HepG2 (cell line): ENCODE results near the gene MT1F. TPM values are rescaled to one million over a fixed set of nuclear protein-coding genes. Genes with fewer than 3 reads are reported as not detected.
A peak's percentile ranks its signal among the peaks of the same experiment; 100 is the strongest.

Source experiments
- ATAD3A ChIP-seq: sonication (generic); formaldehyde crosslinking; IDR thresholded peaks from 2 replicates; pipeline ENCODE4 v1.4.0; 2020; ENCODE audit warnings: missing genetic modification reagents
- FOSL2 ChIP-seq: sonication (generic); formaldehyde crosslinking; IDR thresholded peaks from 2 replicates; pipeline ENCODE4 v1.4.0; 2020; ENCODE audit warnings: missing genetic modification reagents
- FUBP1 ChIP-seq: sonication (generic); formaldehyde crosslinking; IDR thresholded peaks from 2 replicates; pipeline ENCODE4 v1.5.1; 2020; ENCODE audit warnings: missing genetic modification reagents, mild to moderate bottlenecking, borderline replicate concordance
- KDM6A ChIP-seq: IDR thresholded peaks from 2 replicates; pipeline ENCODE4 v1.6.1; 2016; ENCODE audit warnings: low read depth
- KLF6 ChIP-seq: IDR thresholded peaks from 2 replicates; pipeline ENCODE4 v1.8.0; 2016; ENCODE audit warnings: missing biosample characterization, missing genetic modification reagents
- MIER2 ChIP-seq: IDR thresholded peaks from 2 replicates; pipeline ENCODE4 v1.6.1; 2016; ENCODE audit warnings: missing biosample characterization, missing genetic modification reagents
- MIXL1 ChIP-seq: IDR thresholded peaks from 2 replicates; pipeline ENCODE4 v1.6.1; 2016
- MTF2 ChIP-seq: sonication (generic); formaldehyde crosslinking; IDR thresholded peaks from 2 replicates; pipeline ENCODE4 v1.5.0; 2020; ENCODE audit warnings: missing genetic modification reagents, borderline replicate concordance
- POLR2AphosphoS2 ChIP-seq: IDR thresholded peaks from 2 replicates; pipeline ENCODE4 v1.6.1; 2011; ENCODE audit warnings: low read depth, low read length, improper control_type of control experiment
- PPARG ChIP-seq: conservative IDR thresholded peaks from 2 replicates; pipeline ENCODE4 v1.6.1; 2016; ENCODE audit warnings: missing biosample characterization, missing genetic modification reagents
- SAP130 ChIP-seq: IDR thresholded peaks from 2 replicates; pipeline ENCODE4 v1.6.1; 2016; ENCODE audit warnings: low read depth
- SOX5 ChIP-seq: IDR thresholded peaks from 2 replicates; pipeline ENCODE4 v1.6.1; 2016; ENCODE audit warnings: borderline replicate concordance
- SP2 ChIP-seq: sonication (generic); formaldehyde crosslinking; IDR thresholded peaks from 2 replicates; pipeline ENCODE4 v1.5.1; 2020; ENCODE audit warnings: mild to moderate bottlenecking, missing genetic modification reagents
- TBX2 ChIP-seq: sonication (generic); formaldehyde crosslinking; IDR thresholded peaks from 2 replicates; pipeline ENCODE4 v1.5.0; 2020; ENCODE audit warnings: missing genetic modification reagents, mild to moderate bottlenecking, borderline replicate concordance
- TOE1 ChIP-seq: sonication (generic); formaldehyde crosslinking; IDR thresholded peaks from 2 replicates; pipeline ENCODE4 v1.4.0; 2020; ENCODE audit warnings: mild to moderate bottlenecking, missing genetic modification reagents
- UBTF ChIP-seq: sonication (generic); formaldehyde crosslinking; IDR thresholded peaks from 2 replicates; pipeline ENCODE4 v1.4.0; 2020; ENCODE audit warnings: mild to moderate bottlenecking, missing genetic modification reagents
- ZBTB44 ChIP-seq: sonication (generic); formaldehyde crosslinking; IDR thresholded peaks from 2 replicates; pipeline ENCODE4 v1.4.0; 2020; ENCODE audit warnings: missing genetic modification reagents
- ZBTB46 ChIP-seq: sonication (generic); formaldehyde crosslinking; IDR thresholded peaks from 2 replicates; pipeline ENCODE4 v1.4.0; 2020; ENCODE audit warnings: mild to moderate bottlenecking, missing genetic modification reagents, borderline replicate concordance
- ZMAT5 ChIP-seq: sonication (generic); formaldehyde crosslinking; IDR thresholded peaks from 2 replicates; pipeline ENCODE4 v1.5.0; 2020; ENCODE audit warnings: mild to moderate bottlenecking, low read depth, missing genetic modification reagents, borderline replicate concordance
- ZNF234 ChIP-seq: sonication (generic); formaldehyde crosslinking; conservative IDR thresholded peaks from 2 replicates; pipeline ENCODE4 v1.5.1; 2020; ENCODE audit warnings: mild to moderate bottlenecking, missing genetic modification reagents
- ZNF546 ChIP-seq: sonication (generic); formaldehyde crosslinking; conservative IDR thresholded peaks from 2 replicates; pipeline ENCODE4 v1.8.1; 2023; ENCODE audit warnings: mild to moderate bottlenecking, missing genetic modification reagents
- polyA plus RNA-seq, 8 experiments: library from polyadenylated mRNA; depleted of rRNA in 3 of 8; stranded (reverse) in 7 of 8; unstranded in 1 of 8; fragments of >200 nt; fragmentation: Illumina TruSeq in 4 of 8; extraction: Trizol in 4 of 8; gene quantifications; 2 replicates each; pipeline versions ENCODE4 v1.2.1 to v1.2.3, GENCODE V29; 2011 to 2016; ENCODE audit warnings: low read depth in 4 of 8, missing spikeins in 1 of 8, mixed read lengths in 1 of 8; ENCODE audit not compliant: insufficient read depth in 1 of 8
- total RNA-seq, 5 experiments: library from RNA; depleted of rRNA; stranded (reverse); fragments of >200 nt; fragmentation: Illumina TruSeq; extraction: Trizol; gene quantifications; 2 replicates each; pipeline ENCODE4 v1.2.3, GENCODE V29; 2016; ENCODE audit warnings: low read depth in 1 of 5

The MT1F gene
- total and polyA plus RNA-seq, 2 of the 13 experiments (the other 11 are each of a cell fraction or from before 2014, with no cell fraction given), result 1.9 to 169 TPM

GRCh38 chr16:56657555-56658326 is at the start of gene MT1F (continued):
- TF ChIP-seq KLF6 (CRISPR knock-in tag) (no peak), SOX5 (CRISPR knock-in tag) (no peak), ZMAT5 (CRISPR knock-in tag) (no peak), ZNF234 (CRISPR knock-in tag) (no peak), ZBTB44 (CRISPR knock-in tag) (no peak), FUBP1 (CRISPR knock-in tag) (no peak), ZNF546 (CRISPR knock-in tag) (0 out of 2 replicates have a peak, but pooled peaks have one; percentile 67), TOE1 (CRISPR knock-in tag) (no peak), TBX2 (CRISPR knock-in tag) (no peak), MIXL1 (CRISPR knock-in tag) (no peak), SAP130 (CRISPR knock-in tag) (peak; percentile 53), SP2 (CRISPR knock-in tag) (no peak), POLR2AphosphoS2 (no peak), KDM6A (CRISPR knock-in tag) (0 out of 2 replicates have a peak, but pooled peaks have one; percentile 7), UBTF (CRISPR knock-in tag) (peak; percentile 46; the same call in 1 of the 2 replicates), ZBTB46 (CRISPR knock-in tag) (no peak), PPARG (CRISPR knock-in tag) (0 out of 2 replicates have a peak, but pooled peaks have one; percentile 12), MTF2 (peak; percentile 87; the same call in 1 of the 2 replicates), FOSL2 (CRISPR knock-in tag) (no peak), ATAD3A (no peak), MIER2 (CRISPR knock-in tag) (no peak; the same call in 1 of the 2 replicates)
